GM19035 (cell line): ENCODE results near the gene C8A.

ENCODE experiments used
- ATAC-seq: cut with Tn5 transposase; IDR thresholded peaks from one replicate; pipeline ENCODE4 v1.9.1; 2021; ENCODE audit not compliant: unreplicated experiment

C8A gene

GRCh38 chr1:56837244-56837939 is 17.2 kb upstream of the C8A start:
- no peak for ATAC-seq

- no peak for ATAC-seq
These were observed 15.8 kb upstream of the C8A start for GRCh38 chr1:56838759-56839158.

GRCh38 chr1:56843544-56843943 is 11.1 kb upstream of the C8A start:
- no peak for ATAC-seq

- no peak for ATAC-seq
These were observed 10.0 kb upstream of the C8A start for GRCh38 chr1:56844545-56845136.

- no peak for ATAC-seq
These were observed 9.3 kb upstream of the C8A start for GRCh38 chr1:56845343-56845742.

GRCh38 chr1:56849750-56850149 is 4.8 kb upstream of the C8A start:
- ATAC-seq = no peak

GRCh38 chr1:56850411-56850810 is 4.2 kb upstream of the C8A start:
- ATAC-seq = no peak

GRCh38 chr1:56850922-56851321 is 3.7 kb upstream of the C8A start:
- no peak for ATAC-seq

- ATAC-seq = no peak
These were observed 2.1 kb upstream of the C8A start for GRCh38 chr1:56852476-56852875.

- no peak for ATAC-seq
These were observed 593 bp downstream of the C8A start for GRCh38 chr1:56855190-56855589.

- no peak for ATAC-seq
These were observed 1.6 kb downstream of the C8A start for GRCh38 chr1:56856186-56856585.

- no peak for ATAC-seq
These were observed 4.7 kb downstream of the C8A start for GRCh38 chr1:56859287-56859686.

- no peak for ATAC-seq
These were observed 8.8 kb downstream of the C8A start for GRCh38 chr1:56863265-56863992.

- ATAC-seq = no peak
These were observed 9.8 kb downstream of the C8A start for GRCh38 chr1:56864430-56864829.

- no peak for ATAC-seq
These were observed 12.1 kb downstream of the C8A start for GRCh38 chr1:56866656-56867055.

GRCh38 chr1:56867491-56867890 is 12.9 kb downstream of the C8A start:
- ATAC-seq = no peak

- no peak for ATAC-seq
These were observed 14.2 kb downstream of the C8A start for GRCh38 chr1:56868761-56869160.

- no peak for ATAC-seq
These were observed 18.0 kb downstream of the C8A start for GRCh38 chr1:56872597-56872996.

GRCh38 chr1:56873213-56873612 is 18.6 kb downstream of the C8A start:
- no peak for ATAC-seq

- ATAC-seq = no peak
These were observed 20.1 kb downstream of the C8A start for GRCh38 chr1:56874689-56875088.

- ATAC-seq = no peak
These were observed 23.4 kb downstream of the C8A start for GRCh38 chr1:56877973-56878372.

GRCh38 chr1:56880774-56881173 is 26.2 kb downstream of the C8A start:
- no peak for ATAC-seq
